SK-N-SH treated with all-trans-retinoic acid at 6 μM for 48 hours (cell line): Measurements from ENCODE around the gene TNFRSF12A.

Experiments
- ATAC-seq: fragments of 200-7000 bp; cut with Tn5 transposase; 3 replicates; pipeline ENCODE4 v1.9.1; 2020; ENCODE audit warnings: mild to moderate bottlenecking, moderate library complexity
- ARNTL ChIP-seq: fragments of 450-650 bp; formaldehyde crosslinking; IDR thresholded peaks from 2 replicates; pipeline ENCODE4 v1.5.0; 2020; ENCODE audit warnings: low read depth, mild to moderate bottlenecking, moderate library complexity, borderline replicate concordance
- CREB5 ChIP-seq: fragments of 250-450 bp; sonication (Bioruptor Pico); IDR thresholded peaks from 2 replicates; pipeline ENCODE4 v1.5.1; 2020; ENCODE audit warnings: low read depth, mild to moderate bottlenecking, moderate library complexity
- CSDC2 ChIP-seq: fragments of 250-450 bp; sonication (Bioruptor Pico); IDR thresholded peaks from 2 replicates; pipeline ENCODE4 v1.5.0; 2020; ENCODE audit warnings: mild to moderate bottlenecking, moderate library complexity
- CSRNP3 ChIP-seq: fragments of 250-450 bp; sonication (Bioruptor Pico); IDR thresholded peaks from 2 replicates; pipeline ENCODE4 v1.5.1; 2021; ENCODE audit warnings: mild to moderate bottlenecking, moderate library complexity
- ESRRG ChIP-seq: fragments of 250-450 bp; sonication (Bioruptor Pico); IDR thresholded peaks from 2 replicates; pipeline ENCODE4 v1.6.1; 2021; ENCODE audit warnings: mild to moderate bottlenecking
- GLIS3 ChIP-seq: fragments of 250-450 bp; sonication (Bioruptor Pico); IDR thresholded peaks from 2 replicates; pipeline ENCODE4 v1.5.0; 2020; ENCODE audit warnings: mild to moderate bottlenecking, moderate library complexity
- OSR1 ChIP-seq: fragments of 250-450 bp; sonication (Bioruptor Pico); IDR thresholded peaks from 2 replicates; pipeline ENCODE4 v1.8.0; 2022; ENCODE audit warnings: moderate library complexity, mild to moderate bottlenecking, inconsistent platforms
- PATZ1 ChIP-seq: fragments of 250-450 bp; sonication (Bioruptor Pico); IDR thresholded peaks from 2 replicates; pipeline ENCODE4 v1.8.0; 2020; ENCODE audit warnings: mild to moderate bottlenecking, moderate library complexity, borderline replicate concordance
- POU6F1 ChIP-seq: fragments of 250-450 bp; sonication (Bioruptor Pico); IDR thresholded peaks from 2 replicates; pipeline ENCODE4 v1.8.0; 2021; ENCODE audit warnings: low read depth, mild to moderate bottlenecking, moderate library complexity, borderline replicate concordance
- SNAI2 ChIP-seq: fragments of 250-450 bp; sonication (Bioruptor Pico); IDR thresholded peaks from 2 replicates; pipeline ENCODE4 v1.5.0; 2020; ENCODE audit warnings: mild to moderate bottlenecking, moderate library complexity
- TOX ChIP-seq: fragments of 250-450 bp; sonication (Bioruptor Pico); IDR thresholded peaks from 2 replicates; pipeline ENCODE4 v1.8.0; 2021; ENCODE audit warnings: mild to moderate bottlenecking, moderate library complexity, borderline replicate concordance
- TSHZ2 ChIP-seq: fragments of 250-450 bp; sonication (Bioruptor Pico); IDR thresholded peaks from 2 replicates; pipeline ENCODE4 v1.5.0; 2020; ENCODE audit warnings: mild to moderate bottlenecking, moderate library complexity
- ZC3H10 ChIP-seq: fragments of 250-450 bp; sonication (Bioruptor Pico); IDR thresholded peaks from 2 replicates; pipeline ENCODE4 v1.5.1; 2021; ENCODE audit warnings: mild to moderate bottlenecking, moderate library complexity
- ZFP3 ChIP-seq: fragments of 250-450 bp; sonication (Bioruptor Pico); IDR thresholded peaks from 2 replicates; pipeline ENCODE4 v1.5.0; 2020; ENCODE audit warnings: mild to moderate bottlenecking, moderate library complexity
- ZFP30 ChIP-seq: fragments of 450-650 bp; formaldehyde crosslinking; IDR thresholded peaks from 2 replicates; pipeline ENCODE4 v1.5.0; 2022; ENCODE audit warnings: mild to moderate bottlenecking, moderate library complexity
- ZNF565 ChIP-seq: fragments of 450-650 bp; formaldehyde crosslinking; conservative IDR thresholded peaks from 2 replicates; pipeline ENCODE4 v1.5.0; 2020; ENCODE audit warnings: low read depth, mild to moderate bottlenecking, moderate library complexity
- ZNF70 ChIP-seq: fragments of 450-650 bp; formaldehyde crosslinking; IDR thresholded peaks from 2 replicates; pipeline ENCODE4 v1.5.0; 2020; ENCODE audit warnings: mild to moderate bottlenecking, moderate library complexity
- ZNF8 ChIP-seq: fragments of 450-650 bp; formaldehyde crosslinking; IDR thresholded peaks from 2 replicates; pipeline ENCODE4 v1.5.0; 2020; ENCODE audit warnings: mild to moderate bottlenecking, moderate library complexity

TNFRSF12A gene

GRCh38 chr16:2973605-2974318, 46.4 kb upstream of the TNFRSF12A start:
- TF ChIP-seq SNAI2 (CRISPR knock-in tag): no peak
- TF ChIP-seq ZNF70: no peak
- TF ChIP-seq CSRNP3 (CRISPR knock-in tag): no peak
- TF ChIP-seq CSDC2 (CRISPR knock-in tag): no peak
- no peak for TF ChIP-seq ZFP3 (CRISPR knock-in tag)
- TF ChIP-seq PATZ1 (CRISPR knock-in tag): no peak
- TF ChIP-seq GLIS3 (CRISPR knock-in tag): no peak
- no peak for TF ChIP-seq ZC3H10 (CRISPR knock-in tag)
- ATAC-seq: no peak

- ATAC-seq: no peak
- TF ChIP-seq ZC3H10 (CRISPR knock-in tag) (no peak), SNAI2 (CRISPR knock-in tag) (no peak), ZNF565 (CRISPR knock-in tag) (no peak), OSR1 (CRISPR knock-in tag) (no peak), ESRRG (no peak), CSRNP3 (CRISPR knock-in tag) (no peak), ZFP3 (CRISPR knock-in tag) (no peak), CREB5 (CRISPR knock-in tag) (no peak), TOX (no peak), POU6F1 (CRISPR knock-in tag) (no peak), PATZ1 (CRISPR knock-in tag) (no peak), ZFP30 (no peak), TSHZ2 (CRISPR knock-in tag) (no peak), ZNF8 (CRISPR knock-in tag) (no peak), ARNTL (CRISPR knock-in tag) (no peak)
Measured at GRCh38 chr16:2974319-2975056, 45.7 kb upstream of the TNFRSF12A start.
